Measurements from ENCODE around the gene TRMT10C.
A peak's percentile ranks its signal among the peaks of the same experiment; 100 is the strongest.

TRMT10C gene

GRCh38 chr3:101573449-101574387, 12.1 kb downstream of the TRMT10C start, which contains the start of gene PCNP:
Gene PCNP (plus strand): TSS chr3:101574180. CDS start chr3:101574216, 36 bp downstream.
- Histone ChIP-seq H3K9me3 (ENCODE audit: insufficient read depth, low read length) (no peaks in the 10 kb centered on the region), H3K4me2 (ENCODE audit: low read depth, low read length, poor library complexity, severe bottlenecking) (peak within 1 kb of the TSS; percentile 97), H3K79me2 (ENCODE audit: insufficient read depth, low read length) (peaks cover 42% of the 10 kb centered on the region), H3F3A (ENCODE audit: insufficient read depth) (peaks cover 5% of the 10 kb centered on the region; the same call in 1 of the 2 replicates), H3K27ac (ENCODE audit: low read depth, low read length) (peak within 1 kb of the TSS; percentile 67), H3K9me2 (replicated peaks; ENCODE audit: insufficient read depth, low read length) (no peaks in the 10 kb centered on the region), H3K36me3 (ENCODE audit: low read length) (peaks cover 2% of the 10 kb centered on the region; the same call in 1 of the 2 replicates), H3K27me3 (ENCODE audit: low read length) (no peaks in the 10 kb centered on the region), H3K9ac (ENCODE audit: low read length) (peak within 1 kb of the TSS; percentile 84), H3K4me3 (ENCODE audit: insufficient read depth, low read length, poor library complexity, severe bottlenecking) (peak within 1 kb of the TSS; percentile 80), H4K20me1 (ENCODE audit: low read depth, low read length) (0 out of 2 replicates have a peak, but pooled peaks cover 7% of the 10 kb centered on the region), H2AFZ (ENCODE audit: low read depth, low read length, severe bottlenecking) (peak within 1 kb of the TSS; percentile 82)
- TF ChIP-seq EZH2phosphoT487 (conservative IDR thresholded peaks at IDR 0.05; ENCODE audit: low read length), result no peak
- TF ChIP-seq CTCF (IDR thresholded peaks at IDR 0.05; ENCODE audit: insufficient read depth, low read length, poor library complexity, severe bottlenecking), result peak; percentile 89

DNA sequence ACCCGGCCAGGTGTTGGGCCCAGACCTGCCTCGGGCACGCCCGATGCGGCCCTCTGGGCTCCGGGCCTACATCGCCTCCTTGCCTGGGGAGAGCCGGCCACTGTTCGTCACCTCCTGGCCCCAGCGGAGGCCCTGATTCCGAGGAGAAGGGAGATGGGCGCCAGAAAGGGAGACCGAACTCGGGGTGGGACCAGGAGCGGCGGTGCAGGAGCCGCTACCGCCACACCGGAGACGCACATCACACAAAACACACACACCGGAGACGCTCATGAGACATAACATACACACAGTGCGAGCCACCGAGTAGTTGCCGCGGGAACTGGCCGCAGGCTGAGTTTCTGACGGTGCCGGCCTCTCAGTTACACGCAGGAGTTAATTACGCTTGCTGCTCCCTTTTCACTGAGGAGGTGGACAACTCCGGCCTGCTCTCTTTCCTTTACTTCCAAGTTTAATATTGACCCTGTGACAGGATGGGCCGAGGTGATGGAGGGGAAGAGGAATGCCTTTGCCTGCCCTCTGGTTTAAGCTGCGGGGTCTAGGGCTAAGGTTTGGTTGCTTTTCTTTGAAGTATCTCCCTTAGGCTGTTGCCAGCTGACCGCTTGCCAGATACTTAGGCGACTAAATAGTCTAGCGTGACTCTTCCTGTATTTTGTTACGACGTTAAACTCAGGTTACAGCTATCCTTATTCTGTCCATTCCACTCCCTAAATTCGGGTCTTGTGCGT, 12.9 kb downstream of the TRMT10C start:
- H3K27ac ChIP-seq (ENCODE audit: low read depth, low read length), result peak overlapping the region; percentile 66
- H3K9me3 ChIP-seq (ENCODE audit: insufficient read depth, low read length), result no peaks in the 10 kb centered on the region
- peak overlapping the region; percentile 80 for H3K4me3 ChIP-seq (ENCODE audit: insufficient read depth, low read length, poor library complexity, severe bottlenecking)
- no peaks in the 10 kb centered on the region for H3K27me3 ChIP-seq (ENCODE audit: low read length)
- H3F3A ChIP-seq (ENCODE audit: insufficient read depth), result peaks cover 5% of the 10 kb centered on the region; the same call in 1 of the 2 replicates
- H3K79me2 ChIP-seq (ENCODE audit: insufficient read depth, low read length), result peaks cover 51% of the 10 kb centered on the region
- no peaks in the 10 kb centered on the region for H3K9me2 ChIP-seq (replicated peaks; ENCODE audit: insufficient read depth, low read length)
- 0 out of 2 replicates have a peak, but pooled peaks cover 7% of the 10 kb centered on the region for H4K20me1 ChIP-seq (ENCODE audit: low read depth, low read length)
- peak overlapping the region; percentile 84 for H3K9ac ChIP-seq (ENCODE audit: low read length)
- H2AFZ ChIP-seq (ENCODE audit: low read depth, low read length, severe bottlenecking), result peak overlapping the region; percentile 43
- TF ChIP-seq CTCF (IDR thresholded peaks at IDR 0.05; ENCODE audit: insufficient read depth, low read length, poor library complexity, severe bottlenecking) (no peak), EZH2phosphoT487 (conservative IDR thresholded peaks at IDR 0.05; ENCODE audit: low read length) (no peak)
- peaks cover 11% of the 10 kb centered on the region; the same call in 1 of the 2 replicates for H3K36me3 ChIP-seq (ENCODE audit: low read length)
- H3K4me2 ChIP-seq (ENCODE audit: low read depth, low read length, poor library complexity, severe bottlenecking), result peak overlapping the region; percentile 97

DNA sequence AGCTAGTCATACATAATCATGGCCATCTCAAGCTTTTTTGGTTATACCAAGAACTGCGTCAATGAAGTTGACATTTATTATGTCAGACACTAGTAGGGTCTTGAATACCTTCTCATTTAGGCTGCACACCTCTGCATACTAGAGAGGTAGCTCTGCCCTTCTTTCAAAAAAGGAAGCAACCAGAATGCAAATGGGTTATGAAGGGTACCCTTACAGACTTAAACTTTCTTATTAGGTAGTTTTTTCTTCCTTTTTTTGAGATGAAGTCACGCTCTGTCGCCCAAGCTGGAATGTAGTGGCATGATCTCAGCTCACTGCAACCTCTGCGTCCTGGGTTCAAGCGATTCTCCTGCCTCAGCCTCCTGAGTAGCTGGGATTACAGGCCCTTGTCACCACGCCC, 15.6 kb downstream of the TRMT10C start:
- 0 out of 2 replicates have a peak overlapping the region, but pooled peaks have one; percentile 12 for H3K9ac ChIP-seq (ENCODE audit: low read length)
- peaks cover 75% of the 10 kb centered on the region for H3K79me2 ChIP-seq (ENCODE audit: insufficient read depth, low read length)
- H3K27ac ChIP-seq (ENCODE audit: low read depth, low read length), result no peak overlapping the region; the same call in 1 of the 2 replicates
- H3K36me3 ChIP-seq (ENCODE audit: low read length), result peaks cover 24% of the 10 kb centered on the region; the same call in 1 of the 2 replicates
- H3K4me2 ChIP-seq (ENCODE audit: low read depth, low read length, poor library complexity, severe bottlenecking), result peak overlapping the region; percentile 40
- H3K27me3 ChIP-seq (ENCODE audit: low read length), result no peaks in the 10 kb centered on the region
- 0 out of 2 replicates have a peak, but pooled peaks cover 7% of the 10 kb centered on the region for H4K20me1 ChIP-seq (ENCODE audit: low read depth, low read length)
- H3K9me3 ChIP-seq (ENCODE audit: insufficient read depth, low read length), result no peaks in the 10 kb centered on the region
- TF ChIP-seq EZH2phosphoT487 (conservative IDR thresholded peaks at IDR 0.05; ENCODE audit: low read length) (no peak), CTCF (IDR thresholded peaks at IDR 0.05; ENCODE audit: insufficient read depth, low read length, poor library complexity, severe bottlenecking) (no peak)
- H3K9me2 ChIP-seq (replicated peaks; ENCODE audit: insufficient read depth, low read length), result no peaks in the 10 kb centered on the region
- peaks cover 5% of the 10 kb centered on the region; the same call in 1 of the 2 replicates for H3F3A ChIP-seq (ENCODE audit: insufficient read depth)
- no peak overlapping the region for H2AFZ ChIP-seq (ENCODE audit: low read depth, low read length, severe bottlenecking)
- no peak overlapping the region for H3K4me3 ChIP-seq (ENCODE audit: insufficient read depth, low read length, poor library complexity, severe bottlenecking)
